SH-SY5Y (cell line): ENCODE data around the gene PDF.

Experiments
- GATA2 ChIP-seq: IDR thresholded peaks from 2 replicates; pipeline ENCODE4 v1.6.1; 2011; ENCODE audit warnings: mild to moderate bottlenecking, low read depth, low read length
- GATA3 ChIP-seq: IDR thresholded peaks from 2 replicates; pipeline ENCODE4 v1.6.1; 2011; ENCODE audit warnings: low read depth, mild to moderate bottlenecking, low read length, moderate library complexity

- TF ChIP-seq GATA3 (no peak), GATA2 (no peak)
Observed at GRCh38 chr16:69319381-69319780, 11.0 kb downstream of the PDF start.
